IPS DF 19.7 (cell line): ENCODE data around the gene THUMPD1.
"Not testable (repeated sequence)": the region's sequence is repeated elsewhere in the genome, so short reads cannot be mapped to it uniquely, and the experiment has no call there.

Experiments
- DNase-seq: peaks from one replicate; pipeline ENCODE4 v3.0.0-alpha.2; 2013; ENCODE audit warnings: low read depth, low spot score

THUMPD1 gene

GRCh38 chr16:20749474-20749873, 7.9 kb upstream of the THUMPD1 start:
- no peak for DNase-seq

- DNase-seq, result no peak
Observed at GRCh38 chr16:20747030-20747816, 5.6 kb upstream of the THUMPD1 start.

GRCh38 chr16:20746461-20746860, 4.8 kb upstream of the THUMPD1 start:
- DNase-seq, result no peak

- no peak for DNase-seq
Observed at GRCh38 chr16:20744922-20745440, 3.4 kb upstream of the THUMPD1 start.

GRCh38 chr16:20743591-20743990, 2.0 kb upstream of the THUMPD1 start:
- DNase-seq, result no peak

- no peak for DNase-seq
Observed at GRCh38 chr16:20740901-20741521, 607 bp downstream of the THUMPD1 start.

GRCh38 chr16:20740007-20740883, 1.4 kb downstream of the THUMPD1 start:
- no peak for DNase-seq

GRCh38 chr16:20735490-20735889, 6.1 kb downstream of the THUMPD1 start:
- no peak for DNase-seq

GRCh38 chr16:20734782-20735181, 6.8 kb downstream of the THUMPD1 start:
- no peak for DNase-seq

- no peak for DNase-seq
Observed at GRCh38 chr16:20734056-20734455, 7.6 kb downstream of the THUMPD1 start.

GRCh38 chr16:20729141-20729540, 12.5 kb downstream of the THUMPD1 start:
- no peak for DNase-seq

- DNase-seq, result no peak
Observed at GRCh38 chr16:20727181-20727580, 14.4 kb downstream of the THUMPD1 start.

GRCh38 chr16:20726661-20727060, 15.0 kb downstream of the THUMPD1 start:
- DNase-seq, result no peak

GRCh38 chr16:20720251-20720650, 21.4 kb downstream of the THUMPD1 start:
- DNase-seq, result no peak

GRCh38 chr16:20717718-20718117, 23.9 kb downstream of the THUMPD1 start:
- not testable (repeated sequence) for DNase-seq

- DNase-seq, result no peak
Observed at GRCh38 chr16:20711277-20711911, 30.2 kb downstream of the THUMPD1 start.

- DNase-seq, result not testable (repeated sequence)
Observed at GRCh38 chr16:20708129-20708528, 33.5 kb downstream of the THUMPD1 start.

GRCh38 chr16:20707461-20707860, 34.2 kb downstream of the THUMPD1 start:
- no peak for DNase-seq

- DNase-seq, result not testable (repeated sequence)
Observed at GRCh38 chr16:20705972-20706371, 35.6 kb downstream of the THUMPD1 start.

- no peak for DNase-seq
Observed at GRCh38 chr16:20704281-20704680, 37.3 kb downstream of the THUMPD1 start.

GRCh38 chr16:20701692-20702091, 39.9 kb downstream of the THUMPD1 start:
- not testable (repeated sequence) for DNase-seq
